Measurements from ENCODE around the gene BBS10. TPM values are rescaled to one million over a fixed set of nuclear protein-coding genes. Genes with fewer than 3 reads are reported as not detected.

Gene BBS10
- total and polyA plus RNA-seq, 9 of the 15 experiments (the other 6 are each of a cell fraction or from before 2014, with no cell fraction given): 2.3 to 14.9 (median 5.9) TPM

DNA sequence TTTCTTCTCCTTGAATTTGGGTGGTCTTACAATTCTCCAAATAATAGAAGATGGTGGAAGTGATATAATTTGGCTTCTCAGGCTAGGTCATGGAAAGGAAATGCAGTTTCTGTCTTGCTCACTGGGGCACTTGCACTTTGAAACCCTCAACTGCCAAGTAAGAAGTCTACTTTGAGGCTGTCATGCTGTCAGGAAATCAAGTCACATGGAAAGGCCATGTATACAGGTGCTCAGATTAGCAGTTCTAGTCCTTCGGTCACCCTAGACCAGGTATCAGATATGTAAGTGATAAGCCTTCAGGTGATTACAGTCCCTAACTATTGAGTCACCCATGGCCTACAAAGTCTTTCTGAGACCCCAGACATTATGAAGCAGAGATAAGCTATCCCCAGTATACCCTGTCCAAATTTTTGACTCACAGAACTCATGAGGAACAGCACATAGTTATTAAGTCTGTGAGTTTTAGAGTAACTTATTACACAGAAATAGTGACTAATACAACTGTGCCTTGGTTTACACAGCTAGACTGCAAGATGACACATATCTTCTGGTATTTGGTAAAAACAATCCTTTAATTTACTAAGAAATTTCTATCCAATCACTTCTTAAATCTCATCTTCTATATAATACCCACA lies 26.3 kb upstream of the BBS10 start:
- TF ChIP-seq SRSF9 (IDR thresholded peaks at IDR 0.05; ENCODE audit: borderline replicate concordance, low read depth, low read length) (no peak), NFIC (IDR thresholded peaks at IDR 0.05) (no peak), POLR3G (IDR thresholded peaks at IDR 0.05; ENCODE audit: extremely low read depth, insufficient read length, insufficient replicate concordance) (no peak), HNRNPH1 (optimal IDR thresholded peaks at IDR 0.05; ENCODE audit: low read depth, low read length) (no peak), SP2 (IDR thresholded peaks at IDR 0.05; ENCODE audit: extremely low read depth, low read depth, low read length, poor library complexity, severe bottlenecking) (no peak), PCBP1 (IDR thresholded peaks at IDR 0.05; ENCODE audit: low read depth, low read length, poor library complexity, severe bottlenecking) (no peak), EHMT2 (IDR thresholded peaks at IDR 0.05) (no peak), ZNF232 (CRISPR knock-in tag; IDR thresholded peaks at IDR 0.05) (no peak), ZSCAN32 (CRISPR knock-in tag; IDR thresholded peaks at IDR 0.05) (no peak), ELF1 (tag; IDR thresholded peaks at IDR 0.05) (no peak)
- TF ChIP-seq, protein P1, sequence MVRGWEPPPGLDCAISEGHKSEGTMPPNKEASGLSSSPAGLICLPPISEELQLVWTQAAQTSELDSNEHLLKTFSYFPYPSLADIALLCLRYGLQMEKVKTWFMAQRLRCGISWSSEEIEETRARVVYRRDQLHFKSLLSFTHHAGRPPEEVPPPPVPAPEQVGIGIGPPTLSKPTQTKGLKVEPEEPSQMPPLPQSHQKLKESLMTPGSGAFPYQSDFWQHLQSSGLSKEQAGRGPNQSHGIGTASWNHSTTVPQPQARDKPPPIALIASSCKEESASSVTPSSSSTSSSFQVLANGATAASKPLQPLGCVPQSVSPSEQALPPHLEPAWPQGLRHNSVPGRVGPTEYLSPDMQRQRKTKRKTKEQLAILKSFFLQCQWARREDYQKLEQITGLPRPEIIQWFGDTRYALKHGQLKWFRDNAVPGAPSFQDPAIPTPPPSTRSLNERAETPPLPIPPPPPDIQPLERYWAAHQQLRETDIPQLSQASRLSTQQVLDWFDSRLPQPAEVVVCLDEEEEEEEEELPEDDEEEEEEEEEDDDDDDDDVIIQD (CRISPR knock-in tag; IDR thresholded peaks at IDR 0.05): no peak
- TF ChIP-seq, protein P2, sequence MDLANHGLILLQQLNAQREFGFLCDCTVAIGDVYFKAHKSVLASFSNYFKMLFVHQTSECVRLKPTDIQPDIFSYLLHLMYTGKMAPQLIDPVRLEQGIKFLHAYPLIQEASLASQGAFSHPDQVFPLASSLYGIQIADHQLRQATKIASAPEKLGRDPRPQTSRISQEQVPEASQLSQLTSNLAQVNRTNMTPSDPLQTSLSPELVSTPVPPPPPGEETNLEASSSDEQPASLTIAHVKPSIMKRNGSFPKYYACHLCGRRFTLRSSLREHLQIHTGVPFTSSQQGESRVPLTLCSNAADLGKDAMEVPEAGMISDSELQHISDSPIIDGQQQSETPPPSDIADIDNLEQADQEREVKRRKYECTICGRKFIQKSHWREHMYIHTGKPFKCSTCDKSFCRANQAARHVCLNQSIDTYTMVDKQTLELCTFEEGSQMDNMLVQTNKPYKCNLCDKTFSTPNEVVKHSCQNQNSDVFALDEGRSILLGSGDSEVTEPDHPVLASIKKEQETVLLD (IDR thresholded peaks at IDR 0.05): no peak
- TF ChIP-seq, protein P3, sequence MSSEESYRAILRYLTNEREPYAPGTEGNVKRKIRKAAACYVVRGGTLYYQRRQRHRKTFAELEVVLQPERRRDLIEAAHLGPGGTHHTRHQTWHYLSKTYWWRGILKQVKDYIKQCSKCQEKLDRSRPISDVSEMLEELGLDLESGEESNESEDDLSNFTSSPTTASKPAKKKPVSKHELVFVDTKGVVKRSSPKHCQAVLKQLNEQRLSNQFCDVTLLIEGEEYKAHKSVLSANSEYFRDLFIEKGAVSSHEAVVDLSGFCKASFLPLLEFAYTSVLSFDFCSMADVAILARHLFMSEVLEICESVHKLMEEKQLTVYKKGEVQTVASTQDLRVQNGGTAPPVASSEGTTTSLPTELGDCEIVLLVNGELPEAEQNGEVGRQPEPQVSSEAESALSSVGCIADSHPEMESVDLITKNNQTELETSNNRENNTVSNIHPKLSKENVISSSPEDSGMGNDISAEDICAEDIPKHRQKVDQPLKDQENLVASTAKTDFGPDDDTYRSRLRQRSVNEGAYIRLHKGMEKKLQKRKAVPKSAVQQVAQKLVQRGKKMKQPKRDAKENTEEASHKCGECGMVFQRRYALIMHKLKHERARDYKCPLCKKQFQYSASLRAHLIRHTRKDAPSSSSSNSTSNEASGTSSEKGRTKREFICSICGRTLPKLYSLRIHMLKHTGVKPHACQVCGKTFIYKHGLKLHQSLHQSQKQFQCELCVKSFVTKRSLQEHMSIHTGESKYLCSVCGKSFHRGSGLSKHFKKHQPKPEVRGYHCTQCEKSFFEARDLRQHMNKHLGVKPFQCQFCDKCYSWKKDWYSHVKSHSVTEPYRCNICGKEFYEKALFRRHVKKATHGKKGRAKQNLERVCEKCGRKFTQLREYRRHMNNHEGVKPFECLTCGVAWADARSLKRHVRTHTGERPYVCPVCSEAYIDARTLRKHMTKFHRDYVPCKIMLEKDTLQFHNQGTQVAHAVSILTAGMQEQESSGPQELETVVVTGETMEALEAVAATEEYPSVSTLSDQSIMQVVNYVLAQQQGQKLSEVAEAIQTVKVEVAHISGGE (CRISPR knock-in tag; IDR thresholded peaks at IDR 0.05): no peak
- H3K4me1 ChIP-seq (replicated peaks in 1 of 2; ENCODE audit: control insufficient read depth in 2 of 2, insufficient read depth in 2 of 2, low read length in 2 of 2): peaks cover 0 to 2% of the 10 kb centered on the region in 2 experiments; a peak in 2 of 5 replicates
- no peak overlapping the region for H3K4me3 ChIP-seq
- no peak for DNase-seq (ENCODE audit: extremely low read depth in 1 of 4, low spot score in 3 of 4)
- H3K9me3 ChIP-seq (replicated peaks; ENCODE audit: control insufficient read depth, insufficient read depth, low read depth, low read length): no peaks in the 10 kb centered on the region
- peaks cover 48% of the 10 kb centered on the region for H3K36me3 ChIP-seq (ENCODE audit: control insufficient read depth, insufficient read depth, low read length)
- CTCF ChIA-PET (ENCODE audit: low intra/inter-chr PET ratio): no interaction called here
- in situ Hi-C loops (cut with MboI): no loop called here
- no peak overlapping the region for H2AFZ ChIP-seq (ENCODE audit: low read depth, low read length)
- WGBS (ENCODE audit: insufficient coverage, low coverage, missing lambda C conversion rate): 85% methylated on average over 1 of the region's 1 CpG
- BruUV-seq (replicated peaks): no TSS peak
- no peak for FAIRE-seq
- intact Hi-C loops (cut with micrococcal nuclease): no loop called here
- no peak overlapping the region for H3K4me2 ChIP-seq (ENCODE audit: insufficient read depth, low read length)
- no peaks in the 10 kb centered on the region for H3K27me3 ChIP-seq (ENCODE audit: control insufficient read depth in 2 of 2, insufficient read depth in 2 of 2, low read length in 2 of 2)
- no peaks in the 10 kb centered on the region for H3K79me2 ChIP-seq (ENCODE audit: control insufficient read depth, insufficient read depth, low read length)
- no peak overlapping the region for H3K9ac ChIP-seq (ENCODE audit: insufficient read depth in 1 of 2, low read depth in 2 of 2, low read length in 2 of 2)
- H3K9me1 ChIP-seq (ENCODE audit: control insufficient read depth, insufficient read depth, low read length): no peaks in the 10 kb centered on the region
- no peak overlapping the region for H3K27ac ChIP-seq (ENCODE audit: extremely low read depth, low read depth, low read length)
- ATAC-seq: no peak
- H4K20me1 ChIP-seq (replicated peaks; ENCODE audit: control insufficient read depth, insufficient read depth, low read length): no peaks in the 10 kb centered on the region
- POLR2A ChIA-PET: no interaction called here
